ENCODE data around the gene AIFM2.
"Not testable (repeated sequence)": the region's sequence is repeated elsewhere in the genome, so short reads cannot be mapped to it uniquely, and the experiment has no call there.

Gene AIFM2

GRCh38 chr10:70132098-70133029, at the start of gene AIFM2:
Gene AIFM2, minus strand, starts transcription at chr10:70132825. Its CDS starts 8,741 bp downstream, at chr10:70124084.
- peak; percentile 77 for DNase-seq

DNA sequence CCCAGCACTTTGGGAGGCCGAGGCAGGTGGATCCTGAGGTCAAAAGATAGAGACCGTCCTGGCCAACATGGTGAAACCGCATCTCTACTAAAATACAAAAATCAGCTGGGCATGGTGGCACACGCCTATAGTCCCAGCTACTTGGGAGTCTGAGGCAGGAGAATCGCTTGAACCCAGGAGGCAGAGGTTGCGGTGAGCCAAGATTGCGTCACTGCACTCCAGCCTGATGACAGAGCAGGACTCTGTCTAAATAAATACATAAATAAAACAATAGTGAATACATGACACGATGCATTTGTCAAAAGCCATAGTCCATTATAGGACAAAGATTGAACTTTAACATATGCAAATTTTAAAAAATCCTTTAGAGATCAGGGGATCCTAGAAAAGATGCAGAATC, 46.6 kb upstream of the AIFM2 start:
- not testable (repeated sequence) for DNase-seq

- no peak for DNase-seq
These were observed 45.6 kb upstream of the AIFM2 start for GRCh38 chr10:70178139-70178725.

- DNase-seq = no peak
These were observed 43.8 kb upstream of the AIFM2 start for GRCh38 chr10:70176441-70176840.

GRCh38 chr10:70175516-70175915, 42.9 kb upstream of the AIFM2 start:
- DNase-seq = no peak

- DNase-seq = no peak
These were observed 41.6 kb upstream of the AIFM2 start for GRCh38 chr10:70174058-70174741.

GRCh38 chr10:70169649-70170364, 37.2 kb upstream of the AIFM2 start:
- DNase-seq = peak; percentile 63

GRCh38 chr10:70169011-70169410, 36.4 kb upstream of the AIFM2 start:
- DNase-seq = no peak

GRCh38 chr10:70167246-70167645, 34.6 kb upstream of the AIFM2 start:
- DNase-seq = no peak

GRCh38 chr10:70166394-70166793, 33.8 kb upstream of the AIFM2 start:
- no peak for DNase-seq

GRCh38 chr10:70164163-70164562, 31.5 kb upstream of the AIFM2 start:
- no peak for DNase-seq

GRCh38 chr10:70163448-70163847, 30.8 kb upstream of the AIFM2 start:
- DNase-seq = no peak

DNA sequence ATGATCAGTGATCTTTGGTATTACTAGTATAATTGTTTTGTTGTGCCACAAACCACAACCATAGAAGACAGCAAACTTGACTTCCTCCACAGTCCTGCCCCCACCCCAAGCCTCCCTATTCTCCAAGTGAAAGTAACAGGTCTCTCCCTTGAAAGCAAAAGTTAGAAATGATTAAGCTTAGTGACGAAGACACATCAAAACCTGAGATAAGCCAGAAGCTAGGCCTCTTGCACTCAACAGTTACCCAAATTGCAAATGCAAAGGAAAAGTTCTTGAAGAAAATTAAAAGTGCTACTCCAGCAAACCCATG, 30.2 kb upstream of the AIFM2 start:
- no peak for DNase-seq

GRCh38 chr10:70162151-70162891, 29.7 kb upstream of the AIFM2 start:
- no peak for DNase-seq

DNA sequence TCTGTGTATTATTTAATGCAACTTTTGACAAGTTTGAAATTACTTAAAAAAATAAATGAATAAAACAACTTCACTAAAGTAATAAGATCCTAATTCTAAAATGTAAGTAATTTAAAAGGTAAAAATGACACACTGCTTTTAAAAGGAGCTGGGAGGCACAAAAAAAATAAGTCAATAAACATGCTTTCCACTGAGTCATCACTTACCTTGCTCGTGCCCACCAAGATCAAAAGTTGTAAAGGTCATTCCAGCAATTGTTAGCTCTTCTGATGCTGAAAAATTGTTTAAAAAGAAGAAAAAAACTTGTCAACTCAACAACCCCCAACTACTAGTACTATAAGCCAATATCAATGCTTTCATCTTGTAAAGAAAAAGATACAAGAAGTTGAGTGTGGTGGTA, 28.2 kb upstream of the AIFM2 start:
- no peak for DNase-seq

GRCh38 chr10:70159366-70159765, 26.7 kb upstream of the AIFM2 start:
- not testable (repeated sequence) for DNase-seq

GRCh38 chr10:70158113-70158512, 25.5 kb upstream of the AIFM2 start:
- DNase-seq = no peak

DNA sequence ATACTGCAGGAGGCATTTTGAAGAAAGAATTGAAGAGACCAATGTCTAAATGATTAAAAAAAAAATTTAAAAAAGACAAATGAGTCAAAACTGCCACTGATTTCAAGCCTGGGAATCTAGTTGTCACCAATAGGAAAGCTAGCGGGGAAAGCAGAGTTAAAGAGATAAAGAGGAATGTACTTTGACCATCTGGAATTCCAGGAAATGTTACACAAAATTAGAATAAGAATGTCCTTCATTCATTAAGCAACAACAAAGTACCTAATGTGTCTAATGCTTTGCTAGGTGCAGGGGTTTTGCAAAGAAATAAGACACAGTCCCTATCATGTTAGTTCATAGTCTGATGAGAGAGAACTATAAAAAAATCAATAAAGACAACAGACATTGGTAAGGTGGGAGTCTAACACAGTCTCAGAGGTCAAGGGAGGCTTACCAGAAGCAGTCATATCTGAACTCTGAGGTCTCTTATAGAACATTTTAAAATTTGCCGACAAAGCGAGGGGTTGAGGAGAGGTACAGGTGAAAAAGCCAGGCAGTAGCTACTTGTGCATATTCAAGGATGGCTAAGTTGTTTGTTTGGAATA, 22.7 kb upstream of the AIFM2 start:
- DNase-seq = no peak

- no peak for DNase-seq
These were observed 15.9 kb upstream of the AIFM2 start for GRCh38 chr10:70148516-70148915.

- DNase-seq = no peak
These were observed 14.6 kb upstream of the AIFM2 start for GRCh38 chr10:70147259-70147625.

- DNase-seq = peak; percentile 98
These were observed 14.0 kb upstream of the AIFM2 start, which contains the start of gene TYSND1 for GRCh38 chr10:70146489-70147258. Gene TYSND1, minus strand, starts transcription at chr10:70146700. Its CDS starts 114 bp downstream, at chr10:70146586.
